Fibroblast of the aortic adventitia (primary cell): ENCODE results near the gene SF3A2. TPM values are rescaled to one million over a fixed set of nuclear protein-coding genes. Genes with fewer than 3 reads are reported as not detected.

ENCODE experiments used
- DNase-seq: peaks from one replicate; pipeline ENCODE4 v3.0.0-alpha.2; 2010; ENCODE audit warnings: low read depth
- H3K4me3 ChIP-seq: 2 replicates; pipeline ENCODE4 v1.5.1; 2011; ENCODE audit warnings: low read depth, mild to moderate bottlenecking, control low read depth, low read length, moderate library complexity
- total RNA-seq: library from RNA; depleted of rRNA; stranded (reverse); fragments of >200 nt; gene quantifications from 2 replicates; pipeline ENCODE4 v1.2.3, GENCODE V29; 2012; ENCODE audit warnings: low replicate concordance
- TF ChIP-seq, protein P1 (sequence below): IDR thresholded peaks from 2 replicates; pipeline ENCODE4 v1.5.1; 2011; ENCODE audit warnings: mild to moderate bottlenecking, low read length, control low read depth, inconsistent platforms; ENCODE audit not compliant: insufficient read depth

SF3A2 gene
- total RNA-seq, 1 donor = 29.6 TPM

DNA sequence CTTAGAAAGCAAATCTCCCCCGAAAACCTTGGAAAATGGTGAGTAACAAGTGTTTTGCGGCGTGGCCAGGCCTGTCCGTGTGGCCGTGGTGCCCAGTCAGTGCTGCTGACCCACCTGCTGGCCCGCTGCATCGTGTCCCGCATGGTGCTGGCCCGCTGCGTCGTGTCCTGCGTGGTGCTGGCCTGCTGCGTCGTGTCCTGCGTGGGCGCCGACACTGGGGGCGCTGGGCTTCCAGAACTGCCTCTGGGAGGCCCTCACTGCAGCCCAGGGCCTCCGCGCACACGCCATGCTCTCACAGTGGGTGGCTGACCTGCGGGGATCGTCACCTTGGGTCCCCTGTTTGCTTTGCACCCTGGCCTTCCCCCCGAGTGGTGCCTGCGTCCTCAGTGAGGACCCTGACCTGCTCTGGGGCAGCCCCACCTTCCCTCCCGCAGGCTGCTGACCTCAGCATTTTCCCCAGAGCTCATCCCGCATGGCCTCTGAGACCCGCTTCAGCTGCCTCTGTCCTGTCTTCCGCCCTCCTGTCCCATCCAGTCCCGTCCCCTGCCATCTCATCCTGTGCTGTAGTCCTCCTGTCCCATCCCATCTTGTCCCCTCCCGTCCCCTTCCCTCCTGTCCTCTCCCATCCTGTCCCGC lies 11.1 kb upstream of the SF3A2 start:
- H3K4me3 ChIP-seq = no peak overlapping the region
- DNase-seq = no peak
- TF ChIP-seq, protein P1, sequence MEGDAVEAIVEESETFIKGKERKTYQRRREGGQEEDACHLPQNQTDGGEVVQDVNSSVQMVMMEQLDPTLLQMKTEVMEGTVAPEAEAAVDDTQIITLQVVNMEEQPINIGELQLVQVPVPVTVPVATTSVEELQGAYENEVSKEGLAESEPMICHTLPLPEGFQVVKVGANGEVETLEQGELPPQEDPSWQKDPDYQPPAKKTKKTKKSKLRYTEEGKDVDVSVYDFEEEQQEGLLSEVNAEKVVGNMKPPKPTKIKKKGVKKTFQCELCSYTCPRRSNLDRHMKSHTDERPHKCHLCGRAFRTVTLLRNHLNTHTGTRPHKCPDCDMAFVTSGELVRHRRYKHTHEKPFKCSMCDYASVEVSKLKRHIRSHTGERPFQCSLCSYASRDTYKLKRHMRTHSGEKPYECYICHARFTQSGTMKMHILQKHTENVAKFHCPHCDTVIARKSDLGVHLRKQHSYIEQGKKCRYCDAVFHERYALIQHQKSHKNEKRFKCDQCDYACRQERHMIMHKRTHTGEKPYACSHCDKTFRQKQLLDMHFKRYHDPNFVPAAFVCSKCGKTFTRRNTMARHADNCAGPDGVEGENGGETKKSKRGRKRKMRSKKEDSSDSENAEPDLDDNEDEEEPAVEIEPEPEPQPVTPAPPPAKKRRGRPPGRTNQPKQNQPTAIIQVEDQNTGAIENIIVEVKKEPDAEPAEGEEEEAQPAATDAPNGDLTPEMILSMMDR = no peak

DNA sequence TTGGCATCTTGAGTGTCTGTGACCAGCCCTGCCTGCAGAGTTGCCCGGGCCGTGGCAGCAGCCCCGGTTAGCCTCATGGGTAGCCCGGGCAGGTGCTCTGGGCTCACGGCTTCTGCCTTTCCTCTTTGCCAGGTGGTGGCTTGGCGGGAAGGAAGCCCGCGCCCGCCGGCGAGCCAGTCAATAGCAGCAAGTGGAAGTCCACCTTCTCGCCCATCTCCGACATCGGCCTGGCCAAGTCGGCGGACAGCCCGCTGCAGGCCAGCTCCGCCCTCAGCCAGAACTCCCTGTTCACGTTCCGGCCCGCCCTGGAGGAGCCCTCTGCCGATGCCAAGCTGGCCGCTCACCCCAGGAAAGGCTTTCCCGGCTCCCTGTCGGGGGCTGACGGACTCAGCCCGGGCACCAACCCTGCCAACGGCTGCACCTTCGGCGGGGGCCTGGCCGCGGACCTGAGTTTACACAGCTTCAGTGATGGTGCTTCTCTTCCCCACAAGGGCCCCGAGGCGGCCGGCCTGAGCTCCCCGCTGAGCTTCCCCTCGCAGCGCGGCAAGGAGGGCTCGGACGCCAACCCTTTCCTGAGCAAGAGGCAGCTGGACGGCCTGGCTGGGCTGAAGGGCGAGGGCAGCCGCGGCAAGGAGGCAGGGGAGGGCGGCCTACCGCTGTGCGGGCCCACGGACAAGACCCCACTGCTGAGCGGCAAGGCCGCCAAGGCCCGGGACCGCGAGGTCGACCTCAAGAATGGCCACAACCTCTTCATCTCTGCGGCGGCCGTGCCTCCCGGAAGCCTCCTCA lies 10.4 kb upstream of the SF3A2 start:
- no peak overlapping the region for H3K4me3 ChIP-seq
- TF ChIP-seq, protein P1 = no peak
- DNase-seq = no peak

DNA sequence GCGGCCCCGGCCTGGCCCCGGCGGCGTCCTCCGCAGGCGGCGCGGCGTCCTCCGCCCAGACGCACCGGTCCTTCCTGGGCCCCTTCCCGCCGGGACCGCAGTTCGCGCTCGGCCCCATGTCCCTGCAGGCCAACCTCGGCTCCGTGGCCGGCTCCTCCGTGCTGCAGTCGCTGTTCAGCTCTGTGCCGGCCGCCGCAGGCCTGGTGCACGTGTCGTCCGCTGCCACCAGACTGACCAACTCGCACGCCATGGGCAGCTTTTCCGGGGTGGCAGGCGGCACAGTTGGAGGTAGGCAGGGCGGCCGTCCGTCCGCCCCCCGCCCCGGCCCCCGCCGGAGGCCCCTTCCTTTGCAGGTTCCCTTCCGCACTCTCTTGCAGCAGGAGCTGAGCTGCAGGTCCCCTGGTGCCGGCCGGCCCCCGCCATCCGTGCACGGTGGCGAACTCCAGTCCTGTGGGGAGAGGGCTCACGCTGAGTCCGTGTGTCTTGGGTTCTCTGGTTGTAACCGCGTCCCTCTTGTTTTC lies 9.7 kb upstream of the SF3A2 start:
- no peak overlapping the region for H3K4me3 ChIP-seq
- no peak for DNase-seq
- TF ChIP-seq, protein P1 = no peak

DNA sequence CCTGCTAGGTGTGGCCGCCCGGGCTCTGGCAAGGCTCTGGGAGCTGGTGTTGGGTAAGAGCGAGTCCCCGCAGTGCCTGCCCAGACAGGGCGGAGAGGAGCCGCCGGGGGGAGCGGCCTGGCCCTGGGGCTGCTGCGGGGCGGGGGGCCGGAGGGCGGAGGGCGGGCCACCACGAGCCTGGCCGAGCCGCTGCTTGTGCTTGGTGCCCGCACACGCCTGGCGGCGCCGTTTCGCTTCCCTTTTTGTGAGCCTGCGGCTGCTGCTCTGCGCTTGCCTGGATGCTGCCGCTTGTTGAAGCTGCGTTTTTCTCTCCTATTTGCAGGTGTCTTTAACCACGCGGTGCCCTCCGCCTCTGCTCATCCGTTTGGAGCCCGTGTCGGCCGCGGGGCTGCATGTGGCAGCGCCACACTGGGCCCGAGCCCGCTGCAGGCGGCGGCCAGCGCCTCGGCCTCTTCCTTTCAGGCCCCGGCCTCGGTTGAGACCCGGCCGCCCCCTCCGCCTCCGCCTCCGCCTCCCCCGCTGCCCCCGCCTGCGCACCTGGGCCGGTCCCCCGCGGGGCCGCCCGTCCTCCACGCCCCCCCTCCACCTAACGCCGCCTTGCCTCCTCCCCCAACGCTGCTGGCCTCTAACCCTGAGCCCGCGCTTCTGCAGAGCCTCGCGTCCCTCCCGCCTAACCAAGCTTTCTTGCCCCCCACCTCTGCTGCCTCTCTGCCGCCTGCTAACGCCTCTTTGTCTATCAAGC lies 9.0 kb upstream of the SF3A2 start:
- H3K4me3 ChIP-seq = no peak overlapping the region
- TF ChIP-seq, protein P1 = no peak

DNA sequence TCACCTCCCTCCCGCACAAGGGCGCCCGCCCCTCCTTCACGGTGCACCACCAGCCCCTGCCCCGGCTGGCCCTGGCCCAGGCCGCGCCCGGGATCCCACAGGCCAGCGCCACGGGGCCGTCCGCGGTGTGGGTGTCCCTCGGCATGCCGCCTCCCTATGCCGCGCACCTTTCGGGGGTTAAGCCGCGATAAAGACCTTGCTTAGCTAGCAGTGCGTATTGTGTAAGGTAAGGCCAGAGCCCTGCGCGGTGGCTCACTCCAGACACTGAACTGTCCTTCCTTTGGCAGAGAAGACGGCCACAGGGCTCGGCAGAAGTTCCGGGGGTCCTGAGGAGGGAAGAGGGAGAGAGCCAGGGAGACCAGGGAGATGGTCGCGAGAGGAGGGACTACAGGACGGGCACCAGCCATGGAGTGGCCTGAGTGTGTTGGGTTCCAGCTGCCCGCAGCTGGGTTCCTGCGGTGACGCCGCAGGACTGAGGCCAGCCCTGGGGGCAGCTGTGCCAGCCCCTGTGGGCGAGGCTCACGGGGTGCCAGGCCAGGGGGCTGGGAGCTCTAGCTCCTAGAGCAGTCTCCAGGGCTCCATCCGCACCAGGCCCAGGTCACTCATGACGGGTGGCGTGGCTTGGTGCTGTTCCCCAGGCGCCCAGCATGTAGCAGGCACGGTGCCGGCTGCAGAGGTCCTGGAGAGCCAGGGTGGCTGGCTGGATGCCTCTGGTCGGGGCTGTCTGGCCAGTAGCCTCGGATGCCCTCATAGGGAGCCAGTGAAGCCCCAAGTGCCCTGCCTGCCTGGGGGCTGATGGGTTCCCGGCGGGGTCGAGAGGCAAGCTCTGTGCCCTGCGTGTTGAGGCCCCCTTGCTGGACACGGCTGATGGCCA lies 8.2 kb upstream of the SF3A2 start:
- H3K4me3 ChIP-seq = no peak overlapping the region
- no peak for DNase-seq
- TF ChIP-seq, protein P1 = no peak

More for the DNA sequence above, 9.0 kb upstream of the SF3A2 start:
- DNase-seq = no peak
